ENCODE data around the gene INPP5B. TPM values are rescaled to one million over a fixed set of nuclear protein-coding genes. Genes with fewer than 3 reads are reported as not detected.
A peak's percentile ranks its signal among the peaks of the same experiment; 100 is the strongest.

INPP5B gene
- total RNA-seq, 1 experiment from 2014 or later = 18.8 TPM

DNA sequence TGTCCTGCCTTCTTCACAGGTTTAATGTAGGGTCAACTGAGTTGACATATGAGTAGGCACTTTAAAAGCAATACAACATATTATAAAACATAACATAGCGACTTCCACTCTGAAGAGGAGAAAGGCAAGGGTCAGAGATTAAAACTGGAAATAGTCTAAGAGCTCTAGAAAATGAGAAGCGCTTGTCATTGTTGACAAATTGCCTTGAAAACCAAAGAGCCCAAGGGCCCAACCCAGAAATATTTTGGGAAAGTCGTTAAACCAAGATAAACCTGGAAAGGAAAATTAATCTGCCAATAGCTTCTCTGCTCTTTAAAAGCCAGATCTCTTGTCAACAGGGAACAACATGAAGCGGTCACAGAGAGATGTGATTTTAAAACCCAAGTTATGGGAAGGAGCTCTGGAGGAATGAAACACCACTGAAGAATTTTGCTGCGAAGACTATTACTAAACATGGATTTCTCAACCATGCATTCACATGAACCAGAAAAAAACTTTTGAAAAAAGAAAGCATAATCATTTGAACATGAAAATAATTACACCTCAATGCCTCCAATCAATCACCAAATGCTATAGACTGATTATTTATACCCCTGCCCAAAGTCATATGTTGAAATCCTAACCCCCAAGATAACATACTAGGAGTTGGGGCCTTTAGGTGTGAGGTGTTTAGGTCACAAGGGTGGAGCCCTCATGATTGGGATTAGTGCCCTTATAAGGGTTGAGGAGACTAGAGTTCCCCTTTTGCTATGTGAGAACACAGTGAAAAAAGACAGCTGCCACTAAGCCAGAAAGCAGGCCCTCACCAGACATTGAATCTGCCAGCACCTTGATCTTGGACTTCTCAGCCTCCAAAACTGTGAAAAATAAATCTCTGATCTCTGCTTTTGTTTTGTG is 54.5 kb downstream of the INPP5B start:
- H3K4me3 ChIP-seq (ENCODE audit: low read depth, low read length) = no peak overlapping the region

GRCh38 chr1:37890378-37891014 is 56.4 kb downstream of the INPP5B start:
- Mint-ChIP-seq H3K27ac (ENCODE audit: unreplicated experiment) (no peak overlapping the region), H3K4me1 (ENCODE audit: low read depth, unreplicated experiment) (no peaks in the 10 kb centered on the region), H3K9me3 (ENCODE audit: unreplicated experiment) (no peaks in the 10 kb centered on the region), H3K27me3 (ENCODE audit: insufficient read depth, unreplicated experiment) (no peaks in the 10 kb centered on the region), H3K36me3 (ENCODE audit: insufficient read depth, unreplicated experiment) (peaks cover 14% of the 10 kb centered on the region), H3K4me3 (ENCODE audit: unreplicated experiment) (no peak overlapping the region)
- no peaks in the 10 kb centered on the region for H3K9me3 ChIP-seq
- intact Hi-C loops (cut with micrococcal nuclease; ENCODE audit: unreplicated experiment) = no loop called here
- no peak overlapping the region for H3K4me3 ChIP-seq (ENCODE audit: low read depth, low read length)
- BruUV-seq (replicated peaks) = no TSS peak
- TF ChIP-seq, protein P1, sequence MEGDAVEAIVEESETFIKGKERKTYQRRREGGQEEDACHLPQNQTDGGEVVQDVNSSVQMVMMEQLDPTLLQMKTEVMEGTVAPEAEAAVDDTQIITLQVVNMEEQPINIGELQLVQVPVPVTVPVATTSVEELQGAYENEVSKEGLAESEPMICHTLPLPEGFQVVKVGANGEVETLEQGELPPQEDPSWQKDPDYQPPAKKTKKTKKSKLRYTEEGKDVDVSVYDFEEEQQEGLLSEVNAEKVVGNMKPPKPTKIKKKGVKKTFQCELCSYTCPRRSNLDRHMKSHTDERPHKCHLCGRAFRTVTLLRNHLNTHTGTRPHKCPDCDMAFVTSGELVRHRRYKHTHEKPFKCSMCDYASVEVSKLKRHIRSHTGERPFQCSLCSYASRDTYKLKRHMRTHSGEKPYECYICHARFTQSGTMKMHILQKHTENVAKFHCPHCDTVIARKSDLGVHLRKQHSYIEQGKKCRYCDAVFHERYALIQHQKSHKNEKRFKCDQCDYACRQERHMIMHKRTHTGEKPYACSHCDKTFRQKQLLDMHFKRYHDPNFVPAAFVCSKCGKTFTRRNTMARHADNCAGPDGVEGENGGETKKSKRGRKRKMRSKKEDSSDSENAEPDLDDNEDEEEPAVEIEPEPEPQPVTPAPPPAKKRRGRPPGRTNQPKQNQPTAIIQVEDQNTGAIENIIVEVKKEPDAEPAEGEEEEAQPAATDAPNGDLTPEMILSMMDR (IDR thresholded peaks at IDR 0.05; ENCODE audit: insufficient read depth in 1 of 2, low read depth in 1 of 2, low read length in 1 of 2, severe bottlenecking in 1 of 2, unreplicated experiment in 1 of 2) = peak; percentile 33 to 42
- H3K27me3 ChIP-seq (replicated peaks; ENCODE audit: control insufficient read depth, insufficient read depth, low read length) = no peaks in the 10 kb centered on the region
- DNase-seq = peak in 1 of 2 experiments; percentile 36
- no peaks in the 10 kb centered on the region for H3K36me3 ChIP-seq (ENCODE audit: control insufficient read depth, insufficient read depth, low read length)
- ChIA-PET CTCF (no interaction called here), POLR2A (no interaction called here)
- no peaks in the 10 kb centered on the region for H3K4me1 ChIP-seq

More for the DNA sequence above, 54.5 kb downstream of the INPP5B start:
- no peaks in the 10 kb centered on the region for H3K27me3 Mint-ChIP-seq (ENCODE audit: insufficient read depth, unreplicated experiment)
- ChIA-PET CTCF (no interaction called here), POLR2A (no interaction called here)
- intact Hi-C loops (cut with micrococcal nuclease; ENCODE audit: unreplicated experiment) = no loop called here
- H3K4me1 ChIP-seq = no peaks in the 10 kb centered on the region
- DNase-seq = no peak
- no peaks in the 10 kb centered on the region for H3K27me3 ChIP-seq (replicated peaks; ENCODE audit: control insufficient read depth, insufficient read depth, low read length)
- no TSS peak for BruUV-seq (replicated peaks)
- H3K27ac Mint-ChIP-seq (ENCODE audit: unreplicated experiment) = no peak overlapping the region
- TF ChIP-seq, protein P1 (IDR thresholded peaks at IDR 0.05; ENCODE audit: insufficient read depth in 1 of 2, low read depth in 1 of 2, low read length in 1 of 2, severe bottlenecking in 1 of 2, unreplicated experiment in 1 of 2) = no peak
- no peak overlapping the region for H3K4me3 Mint-ChIP-seq (ENCODE audit: unreplicated experiment)
- no peaks in the 10 kb centered on the region for H3K9me3 Mint-ChIP-seq (ENCODE audit: unreplicated experiment)
- peaks cover 1% of the 10 kb centered on the region for H3K36me3 Mint-ChIP-seq (ENCODE audit: insufficient read depth, unreplicated experiment)
- no peaks in the 10 kb centered on the region for H3K4me1 Mint-ChIP-seq (ENCODE audit: low read depth, unreplicated experiment)
- H3K36me3 ChIP-seq (ENCODE audit: control insufficient read depth, insufficient read depth, low read length) = no peaks in the 10 kb centered on the region
- H3K9me3 ChIP-seq = no peaks in the 10 kb centered on the region

- no peaks in the 10 kb centered on the region for H3K9me3 Mint-ChIP-seq (ENCODE audit: unreplicated experiment)
- no peaks in the 10 kb centered on the region for H3K36me3 ChIP-seq (ENCODE audit: control insufficient read depth, insufficient read depth, low read length)
- H3K4me3 ChIP-seq (ENCODE audit: low read depth, low read length) = no peak overlapping the region
- H3K27me3 Mint-ChIP-seq (ENCODE audit: insufficient read depth, unreplicated experiment) = no peaks in the 10 kb centered on the region
- BruUV-seq (replicated peaks) = no TSS peak
- H3K27me3 ChIP-seq (replicated peaks; ENCODE audit: control insufficient read depth, insufficient read depth, low read length) = no peaks in the 10 kb centered on the region
- TF ChIP-seq, protein P1 (IDR thresholded peaks at IDR 0.05; ENCODE audit: insufficient read depth in 1 of 2, low read depth in 1 of 2, low read length in 1 of 2, severe bottlenecking in 1 of 2, unreplicated experiment in 1 of 2) = no peak
- H3K27ac Mint-ChIP-seq (ENCODE audit: unreplicated experiment) = no peak overlapping the region
- H3K4me1 ChIP-seq = 0 out of 2 replicates have a peak, but pooled peaks cover 6% of the 10 kb centered on the region
- no peaks in the 10 kb centered on the region for H3K9me3 ChIP-seq
- H3K4me1 Mint-ChIP-seq (ENCODE audit: low read depth, unreplicated experiment) = no peaks in the 10 kb centered on the region
- H3K36me3 Mint-ChIP-seq (ENCODE audit: insufficient read depth, unreplicated experiment) = peaks cover 14% of the 10 kb centered on the region
- POLR2A ChIA-PET = no interaction called here
- no peak overlapping the region for H3K4me3 Mint-ChIP-seq (ENCODE audit: unreplicated experiment)
- CTCF ChIA-PET = interaction anchor here (0.6 kb wide), 1 partner anchor 131 kb away, joined by 3 read pairs; no protein-coding TSS in a partner anchor
- DNase-seq = no peak
- intact Hi-C loops (cut with micrococcal nuclease; ENCODE audit: unreplicated experiment) = no loop called here
Observed at GRCh38 chr1:37888022-37888700, 58.7 kb downstream of the INPP5B start.
